H1 (cell line): ENCODE measurements around the gene HRH1.

Experiments used
- TEAD4 ChIP-seq: IDR thresholded peaks from 2 replicates; pipeline ENCODE4 v1.6.1; 2012; ENCODE audit warnings: low read depth, low read length, inconsistent platforms, mixed read lengths
- TF ChIP-seq, protein P1 (sequence below), 3 experiments: IDR thresholded peaks; 1 replicate in 2 of 3; 2 replicates in 1 of 3; pipeline versions ENCODE4 v1.5.1 to v1.6.1; 2011; ENCODE audit warnings: low read length in 3 of 3, mild to moderate bottlenecking in 3 of 3, inconsistent platforms in 2 of 3, low read depth in 1 of 3, moderate library complexity in 1 of 3; ENCODE audit not compliant: insufficient read depth in 1 of 3; ENCODE audit errors: control extremely low read depth in 1 of 3

DNA sequence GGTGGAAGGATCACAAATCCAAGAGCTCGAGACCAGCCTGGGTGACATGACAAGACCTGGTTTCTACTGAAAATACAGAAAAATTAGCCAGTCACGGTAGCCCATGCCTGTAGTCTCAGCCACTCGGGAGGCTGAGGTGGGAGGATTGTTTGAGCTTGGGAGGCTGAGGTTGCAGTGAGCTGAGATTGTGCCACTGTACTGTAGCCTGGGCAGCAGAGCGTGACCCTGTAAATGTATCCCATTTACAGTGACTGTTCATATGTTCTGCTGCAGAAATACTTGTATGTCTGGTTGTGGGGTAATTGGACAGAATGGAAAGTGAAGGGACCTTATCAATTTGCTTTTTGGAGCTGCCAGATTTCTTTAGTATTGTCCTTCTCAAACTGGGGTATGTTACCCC is 142.8 kb downstream of the HRH1 start:
- no peak for TF ChIP-seq TEAD4
- TF ChIP-seq, protein P1, sequence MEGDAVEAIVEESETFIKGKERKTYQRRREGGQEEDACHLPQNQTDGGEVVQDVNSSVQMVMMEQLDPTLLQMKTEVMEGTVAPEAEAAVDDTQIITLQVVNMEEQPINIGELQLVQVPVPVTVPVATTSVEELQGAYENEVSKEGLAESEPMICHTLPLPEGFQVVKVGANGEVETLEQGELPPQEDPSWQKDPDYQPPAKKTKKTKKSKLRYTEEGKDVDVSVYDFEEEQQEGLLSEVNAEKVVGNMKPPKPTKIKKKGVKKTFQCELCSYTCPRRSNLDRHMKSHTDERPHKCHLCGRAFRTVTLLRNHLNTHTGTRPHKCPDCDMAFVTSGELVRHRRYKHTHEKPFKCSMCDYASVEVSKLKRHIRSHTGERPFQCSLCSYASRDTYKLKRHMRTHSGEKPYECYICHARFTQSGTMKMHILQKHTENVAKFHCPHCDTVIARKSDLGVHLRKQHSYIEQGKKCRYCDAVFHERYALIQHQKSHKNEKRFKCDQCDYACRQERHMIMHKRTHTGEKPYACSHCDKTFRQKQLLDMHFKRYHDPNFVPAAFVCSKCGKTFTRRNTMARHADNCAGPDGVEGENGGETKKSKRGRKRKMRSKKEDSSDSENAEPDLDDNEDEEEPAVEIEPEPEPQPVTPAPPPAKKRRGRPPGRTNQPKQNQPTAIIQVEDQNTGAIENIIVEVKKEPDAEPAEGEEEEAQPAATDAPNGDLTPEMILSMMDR (IDR thresholded peaks at IDR 0.05; ENCODE audit: control extremely low read depth in 1 of 3, insufficient read depth in 1 of 3, low read depth in 1 of 3, low read length in 3 of 3): no peak
